Type B pancreatic cell (in vitro differentiated cells): ENCODE results near the gene FADS2. TPM values are rescaled to one million over a fixed set of nuclear protein-coding genes. Genes with fewer than 3 reads are reported as not detected.

Source experiments
- DNase-seq: peaks from one replicate; pipeline ENCODE4 v3.0.0; 2021; ENCODE audit warnings: mixed read lengths; ENCODE audit not compliant: unreplicated experiment; ENCODE audit errors: extremely low spot score
- H3K27ac Mint-ChIP-seq: 2 replicates; pipeline ENCODE4 v1.8.0; 2021; ENCODE audit warnings: mild to moderate bottlenecking, mixed read lengths
- H3K27me3 Mint-ChIP-seq: 2 replicates; pipeline ENCODE4 v1.8.0; 2021; ENCODE audit warnings: mixed read lengths
- H3K36me3 Mint-ChIP-seq: 2 replicates; pipeline ENCODE4 v1.8.0; 2021; ENCODE audit warnings: mixed read lengths
- H3K4me1 Mint-ChIP-seq: one replicate; pipeline ENCODE4 v1.8.0; 2021; ENCODE audit warnings: mixed read lengths; ENCODE audit not compliant: unreplicated experiment
- H3K4me3 Mint-ChIP-seq: 2 replicates; pipeline ENCODE4 v1.8.0; 2021; ENCODE audit warnings: mild to moderate bottlenecking, mixed read lengths
- H3K9me3 Mint-ChIP-seq: 2 replicates; pipeline ENCODE4 v1.8.0; 2021; ENCODE audit warnings: mixed read lengths
- CTCF ChIP-seq: fragments of 200-600 bp; sonication (generic); conservative IDR thresholded peaks from 2 replicates; pipeline ENCODE4 v1.5.0; 2021; ENCODE audit warnings: antibody characterized with exemption, mild to moderate bottlenecking
- total RNA-seq: library from RNA; stranded (reverse); gene quantifications from 2 replicates; pipeline ENCODE4 v1.2.1, GENCODE V29; 2021; ENCODE audit warnings: low replicate concordance

Gene FADS2
- total RNA-seq, 1 donor from 2014 or later, result 205 TPM

GRCh38 chr11:61826930-61827570 is 1.1 kb upstream of the FADS2 start:
- peaks cover 36% of the 10 kb centered on the region for H3K4me1 Mint-ChIP-seq
- no peaks in the 10 kb centered on the region for H3K27me3 Mint-ChIP-seq
- H3K4me3 Mint-ChIP-seq, result peak overlapping the region; percentile 94
- DNase-seq, result no peak
- no peaks in the 10 kb centered on the region for H3K9me3 Mint-ChIP-seq
- no peaks in the 10 kb centered on the region for H3K36me3 Mint-ChIP-seq
- peak overlapping the region; percentile 90 for H3K27ac Mint-ChIP-seq
- TF ChIP-seq CTCF, result no peak

GRCh38 chr11:61828379-61828628 is 204 bp downstream of the FADS2 start:
- DNase-seq, result no peak
- Mint-ChIP-seq H3K4me1 (peaks cover 36% of the 10 kb centered on the region), H3K36me3 (no peaks in the 10 kb centered on the region), H3K27ac (peak overlapping the region; percentile 88), H3K9me3 (no peaks in the 10 kb centered on the region), H3K4me3 (peak overlapping the region; percentile 94), H3K27me3 (no peaks in the 10 kb centered on the region)
- no peak for TF ChIP-seq CTCF

- H3K36me3 Mint-ChIP-seq, result peaks cover 5% of the 10 kb centered on the region
- H3K4me1 Mint-ChIP-seq, result peaks cover 42% of the 10 kb centered on the region
- no peak for DNase-seq
- H3K9me3 Mint-ChIP-seq, result no peaks in the 10 kb centered on the region
- TF ChIP-seq CTCF, result peak; percentile 67
- no peaks in the 10 kb centered on the region for H3K27me3 Mint-ChIP-seq
- H3K27ac Mint-ChIP-seq, result peak overlapping the region; percentile 88
- peak overlapping the region; percentile 94 for H3K4me3 Mint-ChIP-seq
These were observed 718 bp downstream of the FADS2 start for GRCh38 chr11:61828629-61829407.

- peak overlapping the region; percentile 94 for H3K4me3 Mint-ChIP-seq
- H3K9me3 Mint-ChIP-seq, result no peaks in the 10 kb centered on the region
- peaks cover 8% of the 10 kb centered on the region for H3K36me3 Mint-ChIP-seq
- no peak for TF ChIP-seq CTCF
- H3K27me3 Mint-ChIP-seq, result no peaks in the 10 kb centered on the region
- peak overlapping the region; percentile 88 for H3K27ac Mint-ChIP-seq
- no peak for DNase-seq
- peaks cover 46% of the 10 kb centered on the region for H3K4me1 Mint-ChIP-seq
These were observed 1.7 kb downstream of the FADS2 start for GRCh38 chr11:61829806-61830205.

- H3K27me3 Mint-ChIP-seq, result no peaks in the 10 kb centered on the region
- peaks cover 8% of the 10 kb centered on the region for H3K36me3 Mint-ChIP-seq
- TF ChIP-seq CTCF, result no peak
- H3K9me3 Mint-ChIP-seq, result no peaks in the 10 kb centered on the region
- no peak for DNase-seq
- peaks cover 50% of the 10 kb centered on the region for H3K4me1 Mint-ChIP-seq
- H3K4me3 Mint-ChIP-seq, result peak overlapping the region; percentile 94
- H3K27ac Mint-ChIP-seq, result no peak overlapping the region
These were observed 2.4 kb downstream of the FADS2 start for GRCh38 chr11:61830237-61831105.
